Measurements from ENCODE around the gene RPRD1B.

DNA sequence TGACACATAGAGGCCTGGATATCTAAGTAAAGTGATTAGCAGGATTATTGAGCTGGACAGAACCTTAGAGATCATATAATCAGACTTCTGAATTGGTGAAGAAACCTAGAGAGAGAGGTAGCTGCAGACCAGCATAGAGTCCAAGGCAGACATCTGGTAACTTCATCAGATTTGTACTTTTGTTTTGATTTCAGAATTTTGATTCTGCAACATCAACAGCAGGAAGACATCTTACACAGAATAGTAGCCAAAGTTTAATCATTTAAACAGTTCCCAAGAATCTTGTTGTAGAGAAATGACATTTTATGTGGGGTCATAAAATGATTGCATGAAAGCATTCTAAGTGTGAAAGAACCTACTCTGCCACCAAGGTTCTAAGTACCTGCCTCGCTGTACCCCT, 39.4 kb downstream of the RPRD1B start:
- no peak for TF ChIP-seq CTCF (IDR thresholded peaks at IDR 0.05)
- TF ChIP-seq POLR2A (IDR thresholded peaks at IDR 0.05) = no peak
